Mucosa of descending colon (tissue), 3 donors: ENCODE measurements around the gene URB1. TPM values are rescaled to one million over a fixed set of nuclear protein-coding genes. Genes with fewer than 3 reads are reported as not detected.

Experiments used
- ATAC-seq: fragments of 200-7000 bp; cut with Tn5 transposase; one replicate; pipeline ENCODE4 v1.9.1; 2020; ENCODE audit warnings: mild to moderate bottlenecking, moderate library complexity
- DNase-seq, 3 donors: peaks; one replicate each; pipeline ENCODE4 v3.0.0-alpha.2; 2020
- H3K36me3 ChIP-seq: fragments of 200-600 bp; one replicate; pipeline ENCODE4 v1.8.0; 2021; ENCODE audit warnings: low read depth, mild to moderate bottlenecking
- H3K4me1 ChIP-seq: fragments of 200-600 bp; one replicate; pipeline ENCODE4 v1.8.0; 2021; ENCODE audit warnings: low read depth, mild to moderate bottlenecking
- H3K4me3 ChIP-seq: fragments of 200-600 bp; one replicate; pipeline ENCODE4 v1.8.0; 2021; ENCODE audit warnings: mild to moderate bottlenecking
- H3K9me3 ChIP-seq: fragments of 200-600 bp; one replicate; pipeline ENCODE4 v1.8.0; 2021; ENCODE audit warnings: mild to moderate bottlenecking
- CTCF ChIP-seq: fragments of 200-600 bp; IDR thresholded peaks from one replicate; pipeline ENCODE4 v1.8.0; 2022; ENCODE audit warnings: antibody characterized with exemption, mild to moderate bottlenecking
- intact Hi-C, 2 donors: fragments of 100-400 bp; cut with DNase I in 1 of 2; cut with micrococcal nuclease in 1 of 2; formaldehyde crosslinking; loops; one replicate each; pipeline versions ENCODE4 v1.11.0 to v1.11.1; 2022; cut with DNase I, micrococcal nuclease
- total RNA-seq, 3 donors: library from RNA; stranded (reverse); fragmentation: NEBNext Ultra II Directional in 2 of 3; extraction: Animal tissue kit (Norgen Biotek cat#: 25700) in 2 of 3; gene quantifications; one replicate each; pipeline versions ENCODE4 v1.2.1 to v1.2.4, GENCODE V29; 2021 to 2023
- donor health status: DM: no; HTN: no; CAD: no; lungs with moderate emphysema.
- donor health status: DM: no; HTN: no; CAD: no.
- donor health status: DM: no; HTN: yes; CAD: no.

URB1 gene
- total RNA-seq, 3 donors from 2014 or later: 8.4 to 13.5 (median 8.7) TPM

GRCh38 chr21:32316361-32317215 lies 76.2 kb downstream of the URB1 start:
- ATAC-seq (no peak), DNase-seq (no peak)
- peaks cover 4% of the 10 kb centered on the region for H3K36me3 ChIP-seq
- H3K4me3 ChIP-seq: no peak overlapping the region
- H3K4me1 ChIP-seq: no peaks in the 10 kb centered on the region
- intact Hi-C loops: no loop called here
- no peaks in the 10 kb centered on the region for H3K9me3 ChIP-seq
- TF ChIP-seq CTCF: no peak

- intact Hi-C loops: no loop called here
- no peak for TF ChIP-seq CTCF
- H3K36me3 ChIP-seq: peaks cover 4% of the 10 kb centered on the region
- H3K4me1 ChIP-seq: no peaks in the 10 kb centered on the region
- no peaks in the 10 kb centered on the region for H3K9me3 ChIP-seq
- no peak for ATAC-seq
- DNase-seq: no peak
- no peak overlapping the region for H3K4me3 ChIP-seq
Observed at GRCh38 chr21:32315511-32316281, 77.1 kb downstream of the URB1 start.

GRCh38 chr21:32314806-32315205 lies 78.0 kb downstream of the URB1 start:
- H3K4me3 ChIP-seq: no peak overlapping the region
- H3K4me1 ChIP-seq: no peaks in the 10 kb centered on the region
- H3K9me3 ChIP-seq: no peaks in the 10 kb centered on the region
- no peak for TF ChIP-seq CTCF
- DNase-seq (no peak), ATAC-seq (no peak)
- H3K36me3 ChIP-seq: peaks cover 4% of the 10 kb centered on the region
- intact Hi-C loops: no loop called here

- Histone ChIP-seq H3K36me3 (no peaks in the 10 kb centered on the region), H3K4me1 (no peaks in the 10 kb centered on the region), H3K4me3 (no peak overlapping the region), H3K9me3 (no peaks in the 10 kb centered on the region)
- no peak for TF ChIP-seq CTCF
- DNase-seq (no peak), ATAC-seq (no peak)
- intact Hi-C loops: no loop called here
Observed at GRCh38 chr21:32312976-32313375, 79.8 kb downstream of the URB1 start.

GRCh38 chr21:32312326-32312725 lies 80.5 kb downstream of the URB1 start:
- intact Hi-C loops: no loop called here
- ATAC-seq (no peak), DNase-seq (no peak)
- no peaks in the 10 kb centered on the region for H3K4me1 ChIP-seq
- TF ChIP-seq CTCF: no peak
- H3K4me3 ChIP-seq: no peak overlapping the region
- no peaks in the 10 kb centered on the region for H3K36me3 ChIP-seq
- no peaks in the 10 kb centered on the region for H3K9me3 ChIP-seq
